ENCODE data around the gene TUBA1C.

TUBA1C gene

GRCh38 chr12:49288412-49288853, 23.6 kb downstream of the TUBA1C start (continued):
- TF ChIP-seq ATF2 (tag by site-specific recombination; IDR thresholded peaks at IDR 0.05; ENCODE audit: low read depth) (0 out of 2 replicates have a peak, but pooled peaks have one; percentile 49), ZNF560 (tag by site-specific recombination; IDR thresholded peaks at IDR 0.05; ENCODE audit: borderline replicate concordance) (no peak), HIC1 (tag by site-specific recombination; IDR thresholded peaks at IDR 0.05) (no peak), ZNF580 (tag by site-specific recombination; IDR thresholded peaks at IDR 0.05) (peak; percentile 77), ZSCAN23 (tag by site-specific recombination; IDR thresholded peaks at IDR 0.05) (no peak), GLIS2 (tag by site-specific recombination; IDR thresholded peaks at IDR 0.05) (no peak), ZNF530 (tag by site-specific recombination; IDR thresholded peaks at IDR 0.05; ENCODE audit: low read depth) (no peak), WT1 (tag by site-specific recombination; IDR thresholded peaks at IDR 0.05) (no peak), BCL11B (tag by site-specific recombination; IDR thresholded peaks at IDR 0.05; ENCODE audit: low read depth) (no peak), SP7 (tag by site-specific recombination; IDR thresholded peaks at IDR 0.05) (peak; percentile 53; the same call in 1 of the 2 replicates), ZNF596 (tag by site-specific recombination; IDR thresholded peaks at IDR 0.05) (no peak), ZNF341 (tag by site-specific recombination; IDR thresholded peaks at IDR 0.05; ENCODE audit: low read depth) (no peak), MZF1 (tag by site-specific recombination; IDR thresholded peaks at IDR 0.05; ENCODE audit: borderline replicate concordance) (no peak), ZNF76 (tag by site-specific recombination; IDR thresholded peaks at IDR 0.05; ENCODE audit: borderline replicate concordance, low read depth) (no peak), RBAK (tag by site-specific recombination; IDR thresholded peaks at IDR 0.05) (no peak), HOXC10 (CRISPR knock-in tag; IDR thresholded peaks at IDR 0.05) (no peak), ZNF221 (tag by site-specific recombination; IDR thresholded peaks at IDR 0.05; ENCODE audit: borderline replicate concordance) (no peak), ZNF555 (tag by site-specific recombination; conservative IDR thresholded peaks at IDR 0.05) (no peak), ZNF529 (tag by site-specific recombination; IDR thresholded peaks at IDR 0.05; ENCODE audit: insufficient replicate concordance) (no peak), ZNF121 (tag by site-specific recombination; IDR thresholded peaks at IDR 0.05) (no peak), ZNF514 (tag by site-specific recombination; IDR thresholded peaks at IDR 0.05) (no peak), ZNF239 (tag by site-specific recombination; IDR thresholded peaks at IDR 0.05) (no peak), ZNF174 (tag by site-specific recombination; IDR thresholded peaks at IDR 0.05) (no peak), ZXDB (tag by site-specific recombination; IDR thresholded peaks at IDR 0.05) (peak; percentile 25; the same call in 1 of the 2 replicates), ZNF18 (tag by site-specific recombination; IDR thresholded peaks at IDR 0.05) (no peak), ZBTB7A (tag by site-specific recombination; IDR thresholded peaks at IDR 0.05; ENCODE audit: low read depth) (no peak), ZNF433 (tag by site-specific recombination; IDR thresholded peaks at IDR 0.05; ENCODE audit: low read depth) (no peak), ZNF146 (tag by site-specific recombination; IDR thresholded peaks at IDR 0.05) (no peak), ZNF658 (tag by site-specific recombination; IDR thresholded peaks at IDR 0.05) (no peak), ZBTB17 (tag by site-specific recombination; IDR thresholded peaks at IDR 0.05) (peak; percentile 54), ZBTB6 (tag by site-specific recombination; IDR thresholded peaks at IDR 0.05) (peak; percentile 12; the same call in 1 of the 2 replicates), ZNF202 (tag by site-specific recombination; IDR thresholded peaks at IDR 0.05; ENCODE audit: borderline replicate concordance) (no peak), ZNF140 (tag by site-specific recombination; IDR thresholded peaks at IDR 0.05) (no peak), ZNF473 (tag by site-specific recombination; IDR thresholded peaks at IDR 0.05) (no peak), MEIS1 (CRISPR knock-in tag; IDR thresholded peaks at IDR 0.05; ENCODE audit: borderline replicate concordance) (no peak), KLF8 (tag by site-specific recombination; IDR thresholded peaks at IDR 0.05) (no peak)
